Activated B cell treated with CpG ODN at 0.5 μM for 24 hours (primary cell): ENCODE measurements around the gene PADI1. TPM values are rescaled to one million over a fixed set of nuclear protein-coding genes. Genes with fewer than 3 reads are reported as not detected.

Experiments
- ATAC-seq: fragments of 200-7000 bp; cut with Tn5 transposase; one replicate; pipeline ENCODE4 v1.10.0; 2021; ENCODE audit warnings: low read depth, mild to moderate bottlenecking, moderate library complexity
- CTCF ChIA-PET: fragments of 350-600 bp; sonication (Branson Sonifier 250); formaldehyde crosslinking; loops from one replicate; lab custom pipeline; 2021; ENCODE audit warnings: antibody characterized with exemption; lab: Charles Lee
- POLR2A ChIA-PET: fragments of 350-600 bp; sonication (Branson Sonifier 250); formaldehyde crosslinking; loops from one replicate; lab custom pipeline; 2021; ENCODE audit warnings: antibody characterized with exemption; lab: Charles Lee
- DNase-seq: peaks from one replicate; pipeline ENCODE4 v3.0.0; 2022
- H3K27ac Mint-ChIP-seq: one replicate; pipeline ENCODE4 v1.8.0; 2020; ENCODE audit warnings: mixed read lengths
- H3K27me3 Mint-ChIP-seq: one replicate; pipeline ENCODE4 v1.8.0; 2021; ENCODE audit warnings: mixed read lengths
- H3K36me3 Mint-ChIP-seq: one replicate; pipeline ENCODE4 v1.8.0; 2021; ENCODE audit warnings: low read depth, mixed read lengths
- H3K4me1 Mint-ChIP-seq: one replicate; pipeline ENCODE4 v1.8.0; 2021; ENCODE audit warnings: mixed read lengths
- H3K4me3 Mint-ChIP-seq: one replicate; pipeline ENCODE4 v1.8.0; 2020; ENCODE audit warnings: mild to moderate bottlenecking, mixed read lengths
- H3K9me3 Mint-ChIP-seq: one replicate; pipeline ENCODE4 v1.8.0; 2020; ENCODE audit warnings: mixed read lengths
- intact Hi-C: fragments of 100-400 bp; cut with micrococcal nuclease; formaldehyde crosslinking; loops from one replicate; pipeline ENCODE4 v1.15.1; 2024
- total RNA-seq: library from RNA; stranded (reverse); gene quantifications from 2 replicates; pipeline ENCODE4 v1.2.3, GENCODE V29; 2022
- TF ChIP-seq, protein P1 (sequence below): fragments of 200-600 bp; IDR thresholded peaks from one replicate; pipeline ENCODE4 v1.8.0; 2022; ENCODE audit warnings: antibody characterized with exemption, mild to moderate bottlenecking

The PADI1 gene
- total RNA-seq, 1 donor from 2014 or later, result not detected

DNA sequence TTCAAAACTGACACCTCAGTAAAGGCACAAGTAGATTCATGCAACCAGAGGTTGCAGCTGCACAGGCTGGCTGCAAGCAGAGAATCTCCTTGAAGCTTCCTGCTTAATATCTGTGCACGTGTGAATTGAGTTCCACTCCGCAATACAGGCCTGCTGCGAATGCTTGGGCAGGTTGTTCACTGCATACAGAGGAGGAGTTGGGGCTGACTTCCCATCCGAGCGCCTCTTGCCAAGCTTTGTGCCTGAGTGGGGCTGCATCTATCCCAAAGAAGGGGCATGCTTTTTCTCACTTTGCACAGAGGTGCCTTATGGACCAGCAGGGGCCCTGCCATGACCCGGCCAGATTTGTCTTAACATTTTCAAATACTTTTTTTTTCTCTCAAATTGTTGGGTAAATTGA is 17.9 kb upstream of the PADI1 start:
- no peak overlapping the region for H3K27ac Mint-ChIP-seq
- TF ChIP-seq, protein P1, sequence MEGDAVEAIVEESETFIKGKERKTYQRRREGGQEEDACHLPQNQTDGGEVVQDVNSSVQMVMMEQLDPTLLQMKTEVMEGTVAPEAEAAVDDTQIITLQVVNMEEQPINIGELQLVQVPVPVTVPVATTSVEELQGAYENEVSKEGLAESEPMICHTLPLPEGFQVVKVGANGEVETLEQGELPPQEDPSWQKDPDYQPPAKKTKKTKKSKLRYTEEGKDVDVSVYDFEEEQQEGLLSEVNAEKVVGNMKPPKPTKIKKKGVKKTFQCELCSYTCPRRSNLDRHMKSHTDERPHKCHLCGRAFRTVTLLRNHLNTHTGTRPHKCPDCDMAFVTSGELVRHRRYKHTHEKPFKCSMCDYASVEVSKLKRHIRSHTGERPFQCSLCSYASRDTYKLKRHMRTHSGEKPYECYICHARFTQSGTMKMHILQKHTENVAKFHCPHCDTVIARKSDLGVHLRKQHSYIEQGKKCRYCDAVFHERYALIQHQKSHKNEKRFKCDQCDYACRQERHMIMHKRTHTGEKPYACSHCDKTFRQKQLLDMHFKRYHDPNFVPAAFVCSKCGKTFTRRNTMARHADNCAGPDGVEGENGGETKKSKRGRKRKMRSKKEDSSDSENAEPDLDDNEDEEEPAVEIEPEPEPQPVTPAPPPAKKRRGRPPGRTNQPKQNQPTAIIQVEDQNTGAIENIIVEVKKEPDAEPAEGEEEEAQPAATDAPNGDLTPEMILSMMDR, result no peak
- no peak overlapping the region for H3K4me3 Mint-ChIP-seq
- ChIA-PET CTCF (no interaction called here), POLR2A (no interaction called here)
- H3K36me3 Mint-ChIP-seq, result no peaks in the 10 kb centered on the region
- H3K4me1 Mint-ChIP-seq, result peaks cover 25% of the 10 kb centered on the region
- peaks cover 12% of the 10 kb centered on the region for H3K9me3 Mint-ChIP-seq
- no peak for ATAC-seq
- no peaks in the 10 kb centered on the region for H3K27me3 Mint-ChIP-seq
- intact Hi-C loops, result no loop called here
- DNase-seq, result no peak

DNA sequence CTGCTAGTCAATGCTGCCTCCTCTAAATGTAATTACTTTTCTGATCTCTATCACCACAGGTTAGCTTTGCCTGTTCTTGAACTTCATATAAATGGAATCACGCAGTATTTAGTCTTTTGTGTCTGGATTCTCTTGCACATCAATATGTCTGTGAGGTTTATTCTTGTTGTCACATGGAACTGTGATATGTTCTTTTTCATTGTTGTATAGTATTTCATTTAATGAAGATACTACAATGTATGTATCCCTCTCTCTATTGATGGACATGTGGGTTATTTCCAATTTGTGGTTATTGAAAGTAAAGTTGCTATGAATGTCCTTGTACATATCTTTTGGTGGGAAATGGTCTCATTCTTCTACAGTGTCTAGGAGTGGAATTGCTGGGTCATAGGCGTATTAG is 16.7 kb upstream of the PADI1 start:
- ATAC-seq (no peak), DNase-seq (no peak)
- TF ChIP-seq, protein P1, result no peak
- intact Hi-C loops, result no loop called here
- H3K27me3 Mint-ChIP-seq, result no peaks in the 10 kb centered on the region
- peaks cover 12% of the 10 kb centered on the region for H3K9me3 Mint-ChIP-seq
- POLR2A ChIA-PET, result no interaction called here
- no peak overlapping the region for H3K27ac Mint-ChIP-seq
- H3K4me3 Mint-ChIP-seq, result no peak overlapping the region
- CTCF ChIA-PET, result no interaction called here
- H3K4me1 Mint-ChIP-seq, result peaks cover 31% of the 10 kb centered on the region
- no peaks in the 10 kb centered on the region for H3K36me3 Mint-ChIP-seq

DNA sequence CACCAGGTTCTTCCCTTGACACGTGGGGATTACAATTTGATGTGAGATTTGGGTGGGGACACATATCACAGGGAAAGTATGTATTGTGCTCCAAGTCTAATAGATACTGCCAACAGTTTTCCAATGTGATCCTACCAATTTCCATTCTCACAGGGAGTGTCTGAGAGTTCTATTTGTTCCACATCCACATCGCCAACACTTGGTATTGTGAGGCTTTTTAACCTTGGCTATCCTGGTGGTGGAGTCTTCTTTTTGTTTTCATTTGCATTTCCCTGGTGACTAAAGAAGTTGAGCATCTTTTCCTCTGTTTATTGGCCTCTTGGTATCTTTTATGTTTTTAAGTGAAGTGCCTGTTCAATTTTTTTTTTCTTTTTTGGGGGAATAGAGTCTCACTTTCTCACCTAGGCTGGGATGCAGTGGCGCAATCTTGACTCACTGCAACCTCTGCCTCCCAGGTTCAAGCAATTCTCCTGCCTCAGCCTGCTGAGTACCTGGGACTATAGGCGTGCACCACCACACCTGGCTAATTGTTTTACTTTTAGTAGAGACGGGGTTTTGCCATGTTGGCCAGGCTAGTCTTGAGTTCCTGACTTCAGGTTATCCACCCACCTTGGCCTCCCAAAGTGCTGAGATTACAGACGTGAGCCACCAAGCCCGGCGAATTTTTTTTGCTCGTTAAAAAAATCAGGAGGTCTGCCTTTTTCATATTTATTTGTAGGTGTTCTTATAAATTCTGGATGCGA is 15.9 kb upstream of the PADI1 start:
- DNase-seq (no peak), ATAC-seq (no peak)
- H3K27ac Mint-ChIP-seq, result no peak overlapping the region
- H3K36me3 Mint-ChIP-seq, result no peaks in the 10 kb centered on the region
- ChIA-PET CTCF (no interaction called here), POLR2A (no interaction called here)
- TF ChIP-seq, protein P1, result no peak
- H3K27me3 Mint-ChIP-seq, result no peaks in the 10 kb centered on the region
- intact Hi-C loops, result no loop called here
- H3K4me1 Mint-ChIP-seq, result peaks cover 31% of the 10 kb centered on the region
- peaks cover 12% of the 10 kb centered on the region for H3K9me3 Mint-ChIP-seq
- H3K4me3 Mint-ChIP-seq, result no peak overlapping the region

DNA sequence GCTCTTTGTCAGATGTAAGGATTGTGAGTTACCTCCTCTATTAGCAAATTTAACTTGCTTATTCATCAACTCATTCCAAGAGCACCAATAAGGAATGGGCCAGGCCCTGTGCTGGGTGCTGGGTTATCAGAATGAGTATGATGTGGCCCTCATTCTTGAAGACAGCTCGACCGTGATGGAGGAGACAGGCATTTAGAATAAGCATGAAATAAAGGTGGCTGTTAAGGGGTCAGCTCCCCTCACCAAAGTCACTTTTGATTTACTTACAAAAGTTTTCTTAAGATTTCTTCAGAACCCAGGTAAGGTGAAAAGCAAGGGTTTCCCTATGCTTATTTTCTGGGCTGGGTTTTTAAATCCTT is 15.3 kb upstream of the PADI1 start:
- TF ChIP-seq, protein P1, result no peak
- Mint-ChIP-seq H3K9me3 (peaks cover 12% of the 10 kb centered on the region), H3K27me3 (no peaks in the 10 kb centered on the region), H3K4me1 (peaks cover 31% of the 10 kb centered on the region), H3K27ac (no peak overlapping the region), H3K4me3 (no peak overlapping the region), H3K36me3 (no peaks in the 10 kb centered on the region)
- DNase-seq (no peak), ATAC-seq (no peak)
- CTCF ChIA-PET, result no interaction called here
- POLR2A ChIA-PET, result no interaction called here
- intact Hi-C loops, result no loop called here

DNA sequence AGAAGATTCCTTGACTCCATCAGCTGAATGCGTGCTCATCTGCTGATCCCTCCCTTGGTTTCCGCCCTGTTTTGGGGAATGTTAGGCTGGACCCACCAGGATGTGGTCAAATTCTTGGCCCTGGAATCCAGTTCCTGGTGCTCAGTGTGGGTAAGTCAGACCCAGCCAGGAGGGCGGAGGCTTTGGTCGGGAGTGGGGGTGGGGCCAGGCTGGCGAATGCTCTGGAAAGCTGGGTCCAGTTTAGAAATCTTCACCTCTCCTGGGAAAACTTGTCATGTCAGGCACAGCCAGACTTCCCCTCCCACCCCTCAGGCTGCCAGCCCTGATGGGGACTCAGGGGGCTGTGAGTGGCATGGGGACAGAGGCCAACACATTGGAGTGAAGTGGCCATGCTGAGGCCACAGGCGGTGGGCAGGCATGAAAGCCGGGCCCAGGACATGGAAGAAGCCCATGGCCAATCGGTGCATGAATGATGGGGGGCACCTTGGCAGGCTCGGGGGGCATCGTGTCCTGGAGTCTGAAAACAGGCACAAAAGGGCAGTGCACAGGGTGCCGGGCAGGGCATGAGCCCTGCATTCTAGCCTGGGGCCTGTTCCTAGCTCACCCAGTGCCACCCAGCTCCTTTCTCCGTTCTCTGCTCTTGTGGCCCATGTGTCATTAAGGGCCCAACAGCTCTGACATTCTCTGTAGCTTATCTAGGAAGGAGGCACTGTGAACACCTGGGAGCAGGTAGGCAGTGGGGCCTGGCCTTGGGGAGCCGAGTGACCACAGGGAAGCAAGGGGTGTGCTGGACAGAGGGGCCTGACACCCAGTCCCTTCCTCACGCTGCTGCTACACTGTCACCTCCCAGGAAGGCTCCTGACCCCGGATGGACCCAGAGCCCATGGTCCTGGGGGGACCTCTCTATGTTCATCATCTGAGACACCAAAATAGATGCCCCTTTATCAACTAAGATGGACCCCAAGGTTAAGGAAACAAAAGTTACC is 14.6 kb upstream of the PADI1 start:
- Mint-ChIP-seq H3K9me3 (peaks cover 12% of the 10 kb centered on the region), H3K27ac (no peak overlapping the region), H3K4me1 (peaks cover 31% of the 10 kb centered on the region), H3K27me3 (no peaks in the 10 kb centered on the region), H3K4me3 (no peak overlapping the region), H3K36me3 (no peaks in the 10 kb centered on the region)
- POLR2A ChIA-PET, result no interaction called here
- ATAC-seq (no peak), DNase-seq (no peak)
- TF ChIP-seq, protein P1, result no peak
- intact Hi-C loops, result no loop called here
- CTCF ChIA-PET, result no interaction called here
